Measurements from ENCODE around the gene ATXN1.
"Not testable (repeated sequence)": the region's sequence is repeated elsewhere in the genome, so short reads cannot be mapped to it uniquely, and the experiment has no call there.

ATXN1 gene

DNA sequence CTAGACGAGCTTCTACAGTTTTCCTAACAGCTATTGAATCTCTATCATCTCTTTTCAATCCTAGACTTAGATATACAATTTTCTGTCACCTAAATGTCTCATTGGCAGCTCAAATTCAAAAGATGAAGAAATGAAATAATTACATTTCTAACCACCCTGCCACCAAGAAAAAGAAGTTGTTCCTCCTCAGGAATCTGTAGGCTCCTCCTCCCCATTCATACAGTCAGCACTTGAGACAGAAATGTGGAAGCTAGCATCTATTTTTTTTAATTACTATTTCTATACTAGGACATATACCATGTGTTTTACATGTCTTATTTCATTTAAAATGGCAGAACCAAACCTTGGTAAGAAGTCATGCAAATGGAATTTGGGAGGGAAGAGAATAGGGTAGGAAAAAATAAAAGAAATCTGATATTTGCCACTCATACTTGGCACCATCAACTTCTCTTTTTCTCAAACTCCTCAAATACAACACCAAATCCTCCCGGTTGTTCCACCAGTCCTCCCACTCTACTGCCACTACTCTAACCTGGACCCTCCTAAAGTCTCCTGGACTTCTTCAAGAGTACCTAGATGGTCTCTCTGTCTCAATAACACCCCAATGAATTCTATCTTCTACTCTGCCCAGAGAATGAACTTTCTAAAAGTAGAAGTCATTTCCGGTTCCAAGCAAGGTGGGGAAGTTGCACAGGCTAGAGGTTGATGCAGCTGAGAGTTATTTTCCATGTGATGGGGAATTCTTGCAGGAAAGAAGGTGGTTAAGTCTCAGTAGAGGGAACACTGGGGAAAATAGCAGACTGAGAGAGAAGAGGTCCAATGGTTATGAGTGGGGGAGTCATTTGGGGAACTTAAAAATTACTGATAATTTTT is 54.1 kb downstream of the ATXN1 start:
- Histone ChIP-seq H3K4me3 (no peak overlapping the region), H3K27me3 (no peaks in the 10 kb centered on the region), H3K4me1 (peaks cover 0 to 61% (median 23%) of the 10 kb centered on the region in 4 donors), H3K9me3 (no peaks in the 10 kb centered on the region), H3K36me3 (no peaks in the 10 kb centered on the region), H3K27ac (peak overlapping the region in 1 of 2 donors; percentile 1)
- TF ChIP-seq, protein P1, sequence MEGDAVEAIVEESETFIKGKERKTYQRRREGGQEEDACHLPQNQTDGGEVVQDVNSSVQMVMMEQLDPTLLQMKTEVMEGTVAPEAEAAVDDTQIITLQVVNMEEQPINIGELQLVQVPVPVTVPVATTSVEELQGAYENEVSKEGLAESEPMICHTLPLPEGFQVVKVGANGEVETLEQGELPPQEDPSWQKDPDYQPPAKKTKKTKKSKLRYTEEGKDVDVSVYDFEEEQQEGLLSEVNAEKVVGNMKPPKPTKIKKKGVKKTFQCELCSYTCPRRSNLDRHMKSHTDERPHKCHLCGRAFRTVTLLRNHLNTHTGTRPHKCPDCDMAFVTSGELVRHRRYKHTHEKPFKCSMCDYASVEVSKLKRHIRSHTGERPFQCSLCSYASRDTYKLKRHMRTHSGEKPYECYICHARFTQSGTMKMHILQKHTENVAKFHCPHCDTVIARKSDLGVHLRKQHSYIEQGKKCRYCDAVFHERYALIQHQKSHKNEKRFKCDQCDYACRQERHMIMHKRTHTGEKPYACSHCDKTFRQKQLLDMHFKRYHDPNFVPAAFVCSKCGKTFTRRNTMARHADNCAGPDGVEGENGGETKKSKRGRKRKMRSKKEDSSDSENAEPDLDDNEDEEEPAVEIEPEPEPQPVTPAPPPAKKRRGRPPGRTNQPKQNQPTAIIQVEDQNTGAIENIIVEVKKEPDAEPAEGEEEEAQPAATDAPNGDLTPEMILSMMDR (IDR thresholded peaks at IDR 0.05) = no peak
- no peak for DNase-seq
- intact Hi-C loops (cut with DNase I; ENCODE audit: low total_unique reads) = no loop called here

DNA sequence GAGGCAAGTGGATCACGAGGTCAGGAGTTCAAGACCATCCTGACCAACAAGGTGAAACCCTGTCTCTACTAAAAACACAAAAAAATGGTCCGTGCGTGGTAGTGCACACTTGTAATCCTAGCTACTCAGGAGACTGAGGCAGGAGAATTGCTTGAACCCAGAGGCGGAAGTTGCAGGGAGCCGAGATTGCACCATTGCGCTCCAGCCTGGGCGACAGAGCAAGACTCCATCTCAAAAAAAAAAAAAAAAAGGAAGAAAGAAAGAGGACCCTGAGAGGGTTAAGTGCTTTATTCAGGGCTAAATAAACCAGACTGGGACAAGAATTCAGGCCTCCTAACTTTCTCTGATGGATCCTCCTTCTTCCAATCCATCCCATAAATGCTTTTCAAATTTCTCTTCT is 54.8 kb downstream of the ATXN1 start:
- intact Hi-C loops (cut with DNase I; ENCODE audit: low total_unique reads); H3K4me3 ChIP-seq; DNase-seq; H3K27me3 ChIP-seq; H3K36me3 ChIP-seq; H3K9me3 ChIP-seq: not testable (repeated sequence)
- H3K4me1 ChIP-seq = peaks cover 0 to 54% (median 18%) of the 10 kb centered on the region in 4 donors
- peak overlapping the region in 1 of 2 donors; percentile 1 for H3K27ac ChIP-seq

DNA sequence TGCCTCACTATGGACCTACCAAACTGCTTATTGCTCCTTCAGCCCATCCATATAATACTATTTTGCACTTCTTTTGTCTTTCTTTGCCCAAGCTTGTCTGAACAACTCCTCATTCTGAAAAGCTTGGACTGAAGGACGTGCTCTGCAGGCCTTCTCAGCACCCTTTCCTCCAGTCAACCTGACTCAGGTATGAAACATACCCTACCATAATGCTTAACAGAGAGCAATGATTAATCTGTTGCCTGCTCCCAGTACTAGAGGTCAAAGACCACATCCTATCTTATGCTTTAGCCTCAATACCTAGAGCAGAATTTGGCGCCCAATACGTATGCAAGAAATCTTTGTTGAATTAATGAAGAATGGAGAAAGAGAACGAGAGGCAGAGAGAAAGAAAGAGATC is 55.2 kb downstream of the ATXN1 start:
- intact Hi-C loops (cut with DNase I; ENCODE audit: low total_unique reads) = no loop called here
- TF ChIP-seq, protein P1 (IDR thresholded peaks at IDR 0.05) = no peak
- peaks cover 0 to 56% (median 18%) of the 10 kb centered on the region in 4 donors for H3K4me1 ChIP-seq
- no peak overlapping the region for H3K27ac ChIP-seq
- H3K27me3 ChIP-seq = no peaks in the 10 kb centered on the region
- no peaks in the 10 kb centered on the region for H3K9me3 ChIP-seq
- no peak for DNase-seq
- no peak overlapping the region for H3K4me3 ChIP-seq
- H3K36me3 ChIP-seq = no peaks in the 10 kb centered on the region

DNA sequence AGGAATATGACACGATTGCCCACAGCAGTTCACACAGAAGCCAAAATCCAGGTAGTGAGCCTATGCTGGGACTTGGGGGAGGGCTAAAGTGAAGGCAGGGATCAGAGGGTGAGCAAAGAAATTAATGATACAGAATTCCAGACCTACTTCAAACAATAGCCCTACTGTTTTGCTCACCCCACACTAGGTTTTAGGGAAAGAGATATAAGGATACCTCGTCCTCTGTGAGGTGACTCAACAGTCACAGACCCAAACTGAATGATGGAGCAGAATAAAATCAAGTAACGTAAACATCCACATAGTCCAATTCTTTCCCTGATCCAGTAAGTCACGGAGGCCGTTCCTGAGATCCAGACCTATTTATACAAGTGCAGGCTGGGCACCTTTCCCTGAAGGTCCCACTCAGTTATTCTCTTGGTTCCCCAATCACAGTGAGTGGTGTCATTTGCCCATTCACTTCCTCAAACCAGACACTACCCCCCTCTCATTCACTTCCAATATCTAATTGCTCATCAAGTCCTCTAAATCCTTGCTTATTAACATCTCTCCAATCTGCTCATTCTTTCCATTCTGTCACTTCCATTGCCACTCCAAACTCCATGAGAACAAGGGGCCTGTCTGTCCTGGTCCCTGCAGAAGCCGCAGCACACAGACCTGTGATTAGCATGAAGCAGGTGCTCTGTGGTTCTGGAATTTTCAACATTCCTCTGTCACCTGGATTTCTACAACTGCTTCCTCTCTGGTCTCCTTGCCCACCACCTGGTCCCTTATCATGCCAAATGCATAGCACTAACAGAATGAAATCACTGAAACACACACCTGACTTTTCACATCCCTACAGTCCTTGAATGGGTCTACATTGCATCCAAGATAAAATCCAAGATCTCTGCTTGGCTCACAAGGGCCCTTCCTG is 55.9 kb downstream of the ATXN1 start:
- TF ChIP-seq, protein P1 (IDR thresholded peaks at IDR 0.05) = no peak
- no peaks in the 10 kb centered on the region for H3K36me3 ChIP-seq
- no peak for DNase-seq
- peaks cover 0 to 57% (median 18%) of the 10 kb centered on the region in 4 donors for H3K4me1 ChIP-seq
- H3K27ac ChIP-seq = peak overlapping the region; percentile 61 to 71
- no peaks in the 10 kb centered on the region for H3K27me3 ChIP-seq
- no peaks in the 10 kb centered on the region for H3K9me3 ChIP-seq
- intact Hi-C loops (cut with DNase I; ENCODE audit: low total_unique reads) = no loop called here
- H3K4me3 ChIP-seq = peak overlapping the region in 1 of 2 donors; percentile 44

- Histone ChIP-seq H3K4me1 (peaks cover 0 to 57% (median 24%) of the 10 kb centered on the region in 4 donors), H3K27me3 (no peaks in the 10 kb centered on the region), H3K27ac (peak overlapping the region; percentile 61 to 71), H3K4me3 (peak overlapping the region; percentile 42 to 44), H3K9me3 (no peaks in the 10 kb centered on the region), H3K36me3 (no peaks in the 10 kb centered on the region)
- DNase-seq = no peak
- TF ChIP-seq, protein P1 (IDR thresholded peaks at IDR 0.05) = no peak
- intact Hi-C loops (cut with DNase I; ENCODE audit: low total_unique reads) = no loop called here
These were observed 56.7 kb downstream of the ATXN1 start for GRCh38 chr6:16704401-16705045.

- H3K4me3 ChIP-seq; H3K9me3 ChIP-seq; DNase-seq; H3K36me3 ChIP-seq; H3K27ac ChIP-seq; H3K27me3 ChIP-seq; intact Hi-C loops (cut with DNase I; ENCODE audit: low total_unique reads): not testable (repeated sequence)
- H3K4me1 ChIP-seq = peaks cover 0 to 64% (median 29%) of the 10 kb centered on the region in 4 donors
These were observed 58.5 kb downstream of the ATXN1 start for GRCh38 chr6:16702627-16703378.

All from tibial artery (tissue), 4 donors.